HG02588 (cell line): ENCODE results near the gene DYNLRB1.

ENCODE experiments used
- ATAC-seq: cut with Tn5 transposase; IDR thresholded peaks from one replicate; pipeline ENCODE4 v1.9.1; 2021; ENCODE audit warnings: mild to moderate bottlenecking, moderate library complexity; ENCODE audit not compliant: unreplicated experiment

The DYNLRB1 gene

DNA sequence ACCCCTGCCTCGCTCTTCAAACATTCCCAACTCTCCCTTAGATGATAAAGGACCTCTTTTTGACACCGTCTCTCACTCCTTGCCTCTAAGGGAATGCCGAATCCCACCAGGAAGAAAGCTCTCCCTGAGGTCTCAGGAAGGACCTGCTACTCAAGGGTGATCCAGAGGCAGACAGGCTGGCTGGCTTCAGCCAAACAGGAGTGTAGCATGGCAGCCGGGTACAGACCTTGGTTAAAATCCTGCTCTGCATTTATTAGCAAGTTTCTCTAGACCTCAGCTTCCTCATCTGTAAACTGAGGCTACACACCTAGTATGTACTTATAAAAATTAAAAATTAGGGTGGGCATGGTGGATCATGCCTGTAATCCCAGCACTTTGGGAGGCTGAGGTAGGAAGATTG lies 59.5 kb downstream of the DYNLRB1 start:
- ATAC-seq: no peak

DNA sequence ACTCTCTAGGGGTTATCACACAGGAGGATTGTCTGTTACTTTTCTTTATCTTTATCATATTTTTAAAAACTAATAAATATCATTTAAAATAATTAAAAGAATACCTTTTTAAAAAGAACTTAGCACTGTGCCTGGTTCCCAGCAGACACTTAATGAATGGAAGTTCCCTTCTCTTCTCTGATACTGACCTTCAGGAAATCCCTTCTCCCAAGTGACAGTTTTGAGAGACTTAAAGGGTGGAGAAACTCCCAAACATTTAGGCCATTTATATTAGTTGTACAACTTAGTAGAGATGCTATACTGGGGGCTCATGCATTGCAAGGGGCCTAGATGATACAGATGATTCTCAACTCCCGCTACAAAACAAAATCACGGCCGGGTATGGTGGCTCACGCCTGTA lies 60.8 kb downstream of the DYNLRB1 start:
- ATAC-seq: no peak

DNA sequence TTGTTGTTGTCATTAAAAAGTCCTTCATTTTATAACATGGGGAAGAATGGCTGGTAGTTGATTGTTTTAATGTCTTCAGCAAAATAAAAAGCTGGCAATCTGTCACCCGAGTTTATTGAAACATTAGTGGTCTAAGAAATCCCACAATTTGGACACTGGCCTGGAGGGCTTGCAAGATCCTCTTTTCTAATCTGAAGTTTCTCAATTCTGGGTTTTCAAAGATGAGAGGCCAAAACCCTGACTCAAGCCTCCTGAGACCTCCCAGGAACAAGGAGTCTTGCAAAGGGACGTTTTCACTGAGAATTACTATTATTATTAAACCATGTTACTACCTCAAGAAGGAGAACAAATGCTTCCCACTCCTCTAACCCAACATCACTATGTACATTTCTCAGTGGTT lies 61.8 kb downstream of the DYNLRB1 start:
- no peak for ATAC-seq

DNA sequence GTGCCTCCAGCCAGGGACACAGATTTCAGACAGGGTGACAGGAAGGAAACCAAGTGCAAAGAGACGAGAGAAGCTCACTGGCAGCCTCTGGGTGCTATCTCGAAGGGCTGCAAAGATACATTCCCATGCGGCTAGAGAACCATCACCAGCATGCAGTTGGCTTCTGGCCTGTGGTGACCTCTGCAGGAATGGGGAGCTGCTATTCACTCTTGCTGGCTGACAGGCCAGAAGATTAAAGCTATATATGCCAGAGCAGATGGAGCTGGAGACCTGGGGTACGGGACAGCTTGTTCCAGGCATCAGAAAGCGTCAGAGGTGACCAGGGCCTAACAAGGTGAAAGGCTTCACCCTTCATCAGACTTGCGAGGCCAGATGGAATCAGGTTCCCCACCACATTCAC lies 62.3 kb downstream of the DYNLRB1 start:
- no peak for ATAC-seq

DNA sequence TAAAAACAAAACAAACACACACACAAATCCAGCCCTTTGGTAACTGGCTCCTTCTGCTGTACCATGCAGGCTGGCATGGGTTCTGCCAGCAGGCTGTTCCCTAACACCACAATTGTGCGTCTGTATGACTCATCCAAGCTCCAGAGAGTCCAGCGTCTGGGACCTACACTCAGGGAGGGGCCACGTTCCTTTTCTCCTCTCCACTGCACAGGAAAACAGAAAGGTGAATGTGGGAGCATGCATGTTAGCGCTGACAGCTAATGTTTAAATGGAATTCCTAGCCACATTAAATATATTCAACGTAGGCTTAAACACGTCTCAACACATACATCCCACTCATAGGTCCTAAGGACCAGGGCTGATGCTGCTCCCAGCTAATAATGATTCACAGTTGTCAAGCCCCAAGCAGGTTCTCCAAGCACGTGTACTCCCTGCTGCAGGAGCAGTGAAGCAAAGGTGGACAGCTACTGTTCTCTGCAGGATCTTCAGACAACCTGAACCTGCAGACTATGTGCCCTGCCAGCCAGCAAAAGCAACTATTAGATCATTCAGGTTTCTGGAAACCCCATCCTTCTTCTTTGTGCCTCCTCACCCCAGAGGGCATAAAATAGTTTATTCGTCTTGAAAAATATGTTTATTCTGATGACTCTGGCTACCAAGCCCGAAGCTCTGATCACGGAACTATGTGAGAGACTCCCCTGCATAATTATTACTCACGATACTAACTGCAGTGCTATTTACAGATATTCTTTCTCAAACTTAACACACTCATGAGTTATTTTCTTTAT lies 63.2 kb downstream of the DYNLRB1 start:
- ATAC-seq: no peak

DNA sequence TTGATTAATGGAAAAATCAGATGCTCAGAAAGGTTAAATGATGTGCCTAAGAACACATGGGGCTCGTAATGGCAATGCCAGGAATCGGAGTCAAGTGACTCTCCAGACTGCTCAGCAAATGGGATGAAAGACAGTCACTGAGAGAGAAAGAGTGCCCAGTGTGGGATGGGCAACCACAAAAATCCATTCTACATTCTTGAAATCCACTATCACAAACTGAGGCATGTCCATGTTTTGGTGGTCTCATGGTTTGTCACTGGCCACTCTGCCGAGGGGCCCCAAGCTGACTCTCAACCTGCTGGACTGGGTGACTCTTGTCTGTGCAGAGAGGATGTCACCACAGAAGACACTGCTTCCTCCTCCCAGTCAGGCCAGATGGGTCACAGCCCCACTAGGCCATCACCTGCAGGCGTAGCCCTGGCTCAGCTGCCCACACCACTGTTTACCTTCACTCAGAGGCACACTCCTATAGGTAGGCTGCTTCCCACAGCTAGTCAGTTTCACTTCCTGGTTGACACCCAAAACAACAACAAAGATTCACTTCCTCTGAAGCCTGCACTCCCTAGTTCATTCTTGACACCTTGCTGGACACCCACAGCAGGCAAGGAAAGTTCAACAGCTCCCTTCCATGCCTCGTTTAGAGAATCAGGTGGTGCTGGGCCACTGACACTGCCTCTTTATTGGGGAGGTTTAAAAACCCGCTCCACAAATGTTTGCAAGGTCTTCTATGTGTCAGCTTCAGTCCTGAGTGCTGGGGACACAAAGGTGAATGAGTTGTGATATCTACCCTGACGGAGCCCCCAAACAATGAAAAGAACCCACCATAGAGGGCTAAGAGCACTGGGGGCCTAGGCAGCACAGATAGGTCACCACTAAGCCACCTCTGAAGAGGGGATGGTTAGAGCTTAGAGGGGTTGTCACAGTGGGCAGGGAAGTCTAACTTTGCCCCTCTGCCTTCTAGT lies 64.0 kb downstream of the DYNLRB1 start:
- no peak for ATAC-seq

DNA sequence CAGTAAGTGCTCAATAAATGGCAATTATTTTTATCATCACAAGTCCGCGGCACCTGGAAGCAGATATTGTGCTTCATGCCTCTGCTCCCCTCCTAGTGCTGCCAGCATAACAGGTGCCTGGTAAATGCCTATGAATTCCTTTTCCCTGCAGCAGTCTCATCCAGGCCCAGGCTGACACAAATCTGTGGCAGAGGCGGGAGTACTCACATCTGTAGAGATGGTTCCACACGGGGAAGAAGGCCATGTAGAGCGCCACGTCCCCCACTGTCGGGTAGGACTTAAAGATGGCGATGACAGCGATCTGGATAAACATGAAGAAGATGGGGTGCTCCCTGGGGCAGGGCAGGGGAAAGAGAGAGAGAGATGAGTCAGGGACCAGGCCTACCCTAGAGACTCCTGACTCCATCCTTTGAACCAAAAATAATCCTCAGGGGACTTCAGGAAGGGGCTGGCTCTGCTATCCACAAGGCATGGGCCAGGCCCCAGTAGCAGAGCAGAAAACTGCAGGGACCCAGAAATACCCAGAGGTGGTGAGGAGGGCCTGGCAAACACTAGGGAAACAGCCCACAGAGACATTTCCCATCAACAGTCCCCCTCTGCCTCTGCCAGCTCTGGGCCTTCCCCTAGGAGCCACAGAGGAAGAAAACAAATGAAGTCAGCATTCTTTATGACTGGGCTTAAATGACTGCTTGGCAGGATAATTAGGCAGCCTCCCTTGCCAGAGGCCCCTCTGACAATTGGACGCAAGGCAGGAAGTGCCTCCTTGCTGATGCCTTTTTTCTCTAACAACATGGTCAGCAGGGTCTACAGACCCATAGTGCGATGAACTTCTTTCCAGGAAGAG lies 65.3 kb downstream of the DYNLRB1 start:
- ATAC-seq: no peak

DNA sequence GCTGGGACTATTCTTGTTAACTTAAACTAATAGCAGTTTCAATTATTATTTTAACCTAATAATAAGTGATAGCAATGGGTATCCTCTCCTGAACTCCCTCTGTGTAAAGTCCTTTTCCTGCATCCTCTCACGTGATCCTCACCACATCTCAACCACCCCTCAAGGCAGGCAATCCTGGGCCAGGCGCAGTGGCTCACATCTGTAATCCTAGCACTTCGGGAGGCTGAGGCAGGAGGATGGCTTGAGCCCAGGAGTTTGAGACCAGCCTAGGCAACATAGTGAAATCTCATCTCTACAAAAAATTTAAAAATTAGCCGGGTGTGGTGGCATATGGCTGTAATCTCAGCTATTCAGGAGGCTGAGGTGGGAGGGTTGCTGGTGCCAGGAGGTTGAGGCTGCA lies 66.0 kb downstream of the DYNLRB1 start:
- ATAC-seq: no peak

DNA sequence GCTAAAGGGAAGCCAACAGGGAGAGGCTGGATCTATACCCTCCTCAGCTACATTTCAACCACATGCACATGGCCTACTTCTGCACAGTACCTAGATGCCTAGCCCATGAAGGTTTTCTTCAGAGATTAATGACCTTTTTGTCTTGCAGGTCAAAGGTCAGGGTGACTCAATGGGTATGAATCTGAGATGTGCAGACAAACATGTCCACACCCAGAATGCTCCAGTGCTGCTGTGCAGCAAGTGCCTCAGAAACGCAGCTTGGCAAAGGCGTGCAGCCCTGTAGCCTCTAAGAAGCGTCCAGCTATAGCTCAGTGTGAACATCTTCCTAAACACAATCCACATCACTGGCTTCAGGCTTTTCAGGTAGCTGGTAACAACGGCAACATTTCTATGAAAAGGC lies 66.7 kb downstream of the DYNLRB1 start:
- ATAC-seq: no peak

DNA sequence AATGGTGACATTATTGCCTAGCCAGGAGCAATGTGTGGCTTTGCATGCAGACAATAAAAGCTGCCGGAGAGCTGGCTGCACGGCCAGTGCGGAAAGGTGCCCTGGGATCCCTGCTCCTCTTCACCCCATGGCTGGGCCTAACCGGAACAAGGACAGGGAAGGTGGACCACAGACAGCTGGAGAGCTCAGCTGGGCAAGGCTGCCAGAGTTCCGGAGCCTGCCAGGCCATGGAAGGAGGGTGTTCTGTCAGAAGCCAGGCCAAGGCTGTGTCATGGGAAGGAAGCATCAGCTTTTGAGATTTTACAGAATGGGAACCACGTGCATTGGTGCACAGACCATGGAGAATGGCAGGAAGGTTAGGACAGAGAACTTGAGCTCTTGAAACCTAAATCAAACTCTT lies 67.3 kb downstream of the DYNLRB1 start:
- ATAC-seq: no peak

DNA sequence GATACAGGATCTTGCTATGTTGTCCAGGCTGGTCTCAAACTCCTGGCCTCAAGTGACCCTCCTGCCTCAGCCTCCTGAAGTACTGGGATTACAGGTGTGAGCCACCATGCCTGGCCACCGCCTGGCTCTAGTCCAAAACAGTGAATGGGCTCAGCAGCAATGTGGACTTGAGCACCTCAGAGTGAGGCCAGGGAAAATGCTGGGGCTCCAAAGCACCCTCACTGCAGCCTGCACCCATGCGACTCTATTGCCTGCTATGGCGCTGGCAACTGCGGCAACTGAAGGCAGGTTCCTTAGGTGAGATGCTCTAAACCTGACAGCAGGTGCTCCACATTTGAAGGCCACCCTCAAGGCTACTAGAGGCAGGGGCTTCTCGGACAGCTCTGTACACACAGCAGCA lies 68.8 kb downstream of the DYNLRB1 start:
- no peak for ATAC-seq

DNA sequence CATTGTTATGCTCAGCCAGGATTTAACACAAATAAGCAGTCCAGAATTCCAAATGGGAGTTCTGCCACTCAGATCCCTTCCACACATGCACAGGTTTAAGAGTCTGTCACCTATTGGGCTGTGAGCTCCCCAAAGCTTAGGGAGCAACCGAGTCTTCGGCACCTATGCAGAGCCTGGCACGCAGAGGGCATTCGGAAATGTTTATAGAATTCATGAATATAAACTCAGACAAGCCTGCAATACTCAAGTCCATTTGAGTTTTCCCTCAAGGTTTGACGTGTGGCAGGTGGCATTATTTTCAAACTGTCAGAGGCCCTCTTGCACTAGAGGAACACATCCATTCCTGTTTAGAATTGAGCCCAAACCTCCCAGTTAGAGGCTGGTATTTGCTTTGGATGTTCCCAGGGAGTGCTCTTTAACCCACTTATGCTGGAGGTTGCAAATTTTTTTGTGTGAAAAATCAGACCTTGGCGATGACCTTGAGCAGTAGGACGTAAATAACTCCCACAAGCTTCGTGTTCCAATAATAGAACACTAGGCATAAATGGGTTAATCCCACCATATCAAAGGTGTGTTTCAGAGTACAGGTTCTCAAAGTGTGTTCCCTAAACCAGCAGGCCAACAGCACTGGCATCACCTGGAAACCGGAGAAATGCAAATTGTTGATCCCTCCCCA lies 70.4 kb downstream of the DYNLRB1 start:
- no peak for ATAC-seq
